HG03108 (cell line): Measurements from ENCODE around the gene UCKL1.
"Not testable (repeated sequence)": the region's sequence is repeated elsewhere in the genome, so short reads cannot be mapped to it uniquely, and the experiment has no call there.

Experiments
- ATAC-seq: cut with Tn5 transposase; IDR thresholded peaks from one replicate; pipeline ENCODE4 v1.9.1; 2021; ENCODE audit warnings: moderate library complexity; ENCODE audit not compliant: unreplicated experiment

UCKL1 gene

DNA sequence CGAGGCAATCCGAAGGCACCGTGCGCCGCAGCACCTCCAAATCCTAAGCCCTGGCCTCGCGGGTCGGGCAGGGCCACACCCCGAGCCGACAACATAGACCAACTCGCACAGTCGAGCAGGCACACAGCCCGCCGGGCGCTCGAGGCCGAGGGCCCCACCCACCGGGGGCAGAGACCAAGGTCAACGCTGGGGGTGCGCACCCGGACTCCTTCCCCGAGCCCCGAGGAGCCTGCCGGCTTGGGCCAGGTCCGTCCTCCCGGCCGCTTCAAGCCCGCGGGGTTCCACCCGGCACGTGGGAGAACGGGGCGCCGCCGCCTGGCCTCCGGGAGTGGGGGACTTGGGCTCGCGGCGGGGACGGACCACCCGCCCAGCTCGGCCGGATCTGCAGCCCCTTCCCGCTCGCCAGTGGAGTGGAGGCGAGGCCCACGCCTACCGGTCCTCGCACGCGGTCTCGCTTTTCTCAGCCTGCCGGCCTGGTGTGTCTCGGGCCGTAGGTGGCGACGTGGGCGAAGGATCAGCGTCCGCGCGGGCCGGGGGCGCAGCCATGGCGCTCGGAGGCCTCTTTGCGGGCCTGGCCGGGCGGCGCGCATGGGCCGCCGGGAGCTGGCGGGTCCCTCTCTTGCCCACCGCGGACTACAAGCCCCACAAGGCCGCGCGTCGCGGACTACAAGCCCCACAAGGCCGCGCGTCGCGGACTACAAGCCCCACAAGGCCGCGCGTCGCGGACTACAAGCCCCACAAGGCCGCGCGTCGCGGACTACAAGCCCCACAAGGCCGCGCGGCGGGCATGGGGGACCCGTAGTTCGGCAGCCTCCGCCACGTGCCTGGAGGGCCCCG, at the start of gene UCKL1:
TSS of gene UCKL1 (minus strand) at position 590 of the 837 bp plus-strand sequence. CDS start at position 546, 44 bp downstream.
- peak; percentile 69 for ATAC-seq

DNA sequence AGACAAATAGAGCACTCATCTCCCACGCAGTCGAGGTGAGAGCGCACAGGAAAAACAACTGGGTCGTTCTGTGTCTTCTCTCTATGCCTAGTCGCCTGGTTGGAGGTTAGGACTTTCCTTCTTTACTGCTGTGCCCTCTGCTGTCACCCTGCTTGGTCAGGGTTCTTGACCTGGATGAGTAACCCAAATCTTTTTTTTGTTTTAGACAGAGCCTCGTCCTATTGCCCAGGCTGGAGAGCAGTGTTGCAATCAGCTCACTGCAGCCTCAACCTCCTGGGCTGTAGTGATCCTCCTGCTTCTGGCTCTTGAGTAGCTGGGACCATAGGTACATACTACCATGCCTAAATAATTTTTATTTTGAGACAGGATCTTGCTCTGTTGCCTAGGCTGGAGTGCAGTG, 49.2 kb upstream of the UCKL1 start:
- no peak for ATAC-seq

DNA sequence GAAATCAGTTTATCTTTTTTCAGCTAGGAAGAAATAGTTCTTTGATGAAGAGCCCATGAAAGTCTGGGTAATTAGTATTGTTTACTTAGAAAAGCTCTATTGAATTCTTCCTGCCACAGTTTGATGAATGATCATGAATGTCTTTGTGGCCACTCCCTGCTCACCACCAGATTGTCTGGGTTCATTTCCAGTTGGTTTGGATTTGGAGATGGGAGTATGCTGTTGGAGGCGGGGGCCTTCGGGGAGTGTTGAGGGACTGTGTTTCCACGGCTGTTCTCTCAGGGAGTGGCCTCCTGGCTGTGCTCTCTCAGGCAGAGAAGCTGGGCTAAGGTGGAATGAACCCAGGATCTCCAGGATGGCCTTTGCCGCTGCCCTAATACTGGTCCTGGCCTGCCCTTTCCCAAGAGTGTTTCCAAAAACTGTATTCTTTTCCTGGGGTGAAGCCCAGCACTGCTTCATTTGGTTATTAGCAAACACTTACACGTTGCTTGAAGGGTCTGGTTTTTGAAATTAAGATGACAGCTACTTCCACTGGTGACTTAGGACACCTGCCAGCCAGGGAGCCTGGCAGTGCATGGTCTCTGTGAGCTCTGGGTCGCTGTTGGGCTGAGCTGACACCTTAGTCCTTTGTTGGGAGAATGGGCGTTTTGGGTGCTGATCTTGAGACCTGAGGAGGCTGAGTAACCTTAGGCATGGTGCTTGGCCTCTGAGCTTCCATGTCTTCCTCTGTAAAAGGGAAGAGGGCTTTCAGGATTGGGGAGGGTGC, 47.9 kb upstream of the UCKL1 start:
- ATAC-seq: no peak

DNA sequence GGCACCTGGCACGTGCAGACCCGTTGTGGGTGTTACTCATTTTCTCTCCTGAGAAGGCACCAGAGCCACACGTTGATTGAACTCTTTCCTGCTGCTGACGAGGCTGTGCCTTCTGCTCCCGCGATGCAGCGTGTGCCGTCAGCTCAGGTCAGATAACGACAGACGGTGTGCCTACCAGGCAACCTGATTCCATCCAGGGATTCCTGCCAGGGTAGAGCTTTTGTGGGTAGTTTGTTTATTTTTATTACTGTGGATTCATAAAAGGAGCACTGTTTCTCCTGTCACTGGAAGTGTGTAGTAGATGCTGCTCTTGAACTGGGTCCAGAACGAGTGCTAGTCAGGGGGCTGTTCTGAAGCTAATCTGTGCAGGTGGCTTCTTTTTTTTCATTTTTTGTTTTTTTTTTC, 45.4 kb upstream of the UCKL1 start:
- no peak for ATAC-seq

DNA sequence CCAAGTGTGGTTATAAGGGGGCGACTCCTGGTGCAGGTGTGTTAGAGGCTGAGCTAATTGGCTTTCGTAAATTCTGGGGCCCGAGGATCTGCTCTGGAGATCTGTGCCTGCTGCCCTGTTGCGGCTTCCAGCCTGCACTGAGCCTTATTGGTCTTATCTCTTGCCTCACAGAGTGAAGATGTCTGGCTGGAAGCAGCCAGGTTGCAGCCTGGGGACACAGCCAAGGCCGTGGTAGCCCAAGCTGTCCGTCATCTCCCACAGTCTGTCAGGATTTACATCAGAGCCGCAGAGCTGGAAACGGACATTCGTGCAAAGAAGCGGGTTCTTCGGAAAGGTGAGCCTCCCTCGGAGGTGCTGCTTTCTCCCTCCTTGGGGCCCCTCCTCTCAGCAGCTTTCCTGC, 44.7 kb upstream of the UCKL1 start:
- ATAC-seq: no peak

DNA sequence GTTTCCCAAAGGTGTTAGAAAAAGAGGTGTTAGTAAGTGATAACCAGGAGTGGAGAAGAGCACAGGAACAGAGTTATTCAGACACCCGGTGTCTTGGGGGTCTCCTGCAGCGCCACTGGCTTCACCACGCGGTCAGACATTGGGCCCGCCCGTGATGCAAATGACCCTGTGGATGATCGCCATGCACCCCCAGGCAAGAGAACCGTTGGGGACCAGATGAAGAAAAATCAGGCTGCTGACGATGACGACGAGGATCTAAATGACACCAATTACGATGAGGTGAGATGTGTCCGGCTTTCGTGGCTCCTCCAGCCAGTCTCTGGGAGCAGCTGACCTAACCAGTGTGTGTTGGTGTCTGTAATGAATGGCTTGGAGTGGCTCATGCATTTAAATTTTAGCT, 26.7 kb upstream of the UCKL1 start:
- ATAC-seq: no peak

DNA sequence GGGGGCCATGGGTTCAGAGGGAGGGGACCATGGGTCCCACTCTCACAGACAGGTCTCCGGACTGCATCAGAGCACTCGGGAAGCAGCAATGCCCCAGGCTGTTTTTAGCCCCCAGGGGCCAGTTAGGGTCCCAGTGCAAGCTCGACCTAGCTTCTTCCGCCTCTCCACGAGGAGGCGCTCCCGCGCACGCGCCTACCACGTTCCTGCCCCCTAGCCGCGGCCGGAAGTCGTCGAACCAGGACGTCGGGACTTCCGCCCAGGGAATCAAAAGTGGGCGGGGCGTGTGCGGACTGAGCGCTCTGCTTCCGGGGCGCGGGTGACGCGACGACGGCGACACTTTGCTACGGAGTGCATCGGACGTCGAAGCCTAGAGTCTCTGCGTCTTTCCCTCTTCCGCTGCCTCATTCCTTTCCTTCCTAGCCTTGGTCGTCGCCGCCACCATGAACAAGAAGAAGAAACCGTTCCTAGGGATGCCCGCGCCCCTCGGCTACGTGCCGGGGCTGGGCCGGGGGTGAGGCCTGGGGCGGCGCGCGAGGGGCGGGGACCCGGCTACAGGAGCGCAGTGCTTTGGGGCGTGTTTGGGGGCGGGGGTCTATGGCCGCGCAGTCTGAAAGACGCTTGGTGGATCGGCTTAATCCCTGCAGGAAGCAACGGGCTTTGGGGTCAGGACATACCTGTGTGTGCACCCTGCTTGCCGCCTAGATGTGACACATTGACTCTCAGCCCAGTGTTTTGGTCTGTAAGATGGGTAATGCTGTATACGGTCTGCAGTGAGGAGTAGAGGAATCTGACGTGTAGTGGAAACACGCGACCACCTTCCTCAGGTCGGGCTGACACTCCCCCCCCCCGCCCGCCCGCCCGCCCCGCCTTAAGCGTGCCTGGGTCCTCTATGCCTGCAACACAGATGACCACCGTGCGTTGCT, 24.9 kb upstream of the UCKL1 start, which contains the start of gene PRPF6:
TSS of gene PRPF6 (plus strand) at position 327 of the 923 bp plus-strand sequence. CDS start at position 441, 114 bp downstream.
- peak; percentile 46 for ATAC-seq

DNA sequence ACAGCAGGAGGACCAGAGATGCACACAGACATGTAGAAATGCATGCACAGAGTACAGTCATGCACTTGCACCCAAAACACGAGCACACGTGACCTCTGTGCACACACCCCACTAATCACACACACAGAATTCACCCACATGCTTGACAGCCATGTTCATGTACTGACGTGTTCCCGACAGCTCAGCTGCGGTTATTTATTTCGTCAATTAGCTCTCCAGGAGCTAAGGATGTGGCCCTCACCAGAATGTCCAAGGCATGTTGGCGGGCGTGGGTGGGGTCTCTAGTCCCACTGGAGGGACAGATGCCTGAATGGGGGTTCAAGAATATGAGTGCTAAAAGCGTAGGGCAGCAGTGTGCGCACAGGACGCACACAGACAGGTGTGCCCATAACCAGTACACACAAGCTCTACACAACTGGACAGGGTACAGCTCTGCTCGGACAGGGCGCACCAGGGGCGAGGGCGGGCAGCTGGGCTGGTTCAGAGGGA, 24.1 kb upstream of the UCKL1 start:
- ATAC-seq: no peak

DNA sequence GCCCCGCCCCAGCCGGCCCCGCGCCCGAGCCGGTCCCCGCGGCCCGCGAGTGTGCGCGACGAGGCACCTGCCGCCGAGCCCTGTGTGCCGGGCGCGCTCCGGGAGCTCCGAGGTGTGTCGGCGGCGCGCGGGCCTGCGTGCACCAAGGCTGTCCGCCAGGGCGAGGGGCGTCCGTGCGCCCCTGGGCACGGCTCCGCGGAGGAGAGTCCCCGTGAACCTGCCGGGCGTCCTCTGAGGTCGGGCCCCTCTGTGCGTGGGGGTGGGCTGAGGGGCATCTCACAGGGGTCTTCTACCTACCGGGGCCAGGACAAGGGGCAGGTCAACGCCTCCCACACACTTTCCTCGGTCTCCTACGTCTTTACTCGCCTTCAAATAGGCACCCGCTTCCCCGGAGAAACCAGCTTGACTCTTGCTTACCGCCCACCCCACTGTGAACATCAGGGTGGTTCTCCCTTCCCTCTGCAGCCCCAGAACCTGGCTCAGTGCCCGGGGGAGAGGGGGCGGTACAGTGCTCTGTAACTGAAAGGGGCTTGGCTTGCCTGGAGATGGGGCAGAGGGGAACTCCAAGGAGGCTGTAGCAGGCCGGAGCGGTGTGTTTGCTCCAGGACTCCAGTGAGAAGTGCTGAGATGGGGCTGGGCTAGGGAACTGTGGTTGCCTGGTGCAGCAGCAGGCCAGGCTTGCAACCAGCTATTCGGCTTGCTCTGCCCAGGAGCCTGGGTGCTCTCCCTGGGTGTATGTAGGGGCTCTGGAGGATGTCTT, 23.5 kb upstream of the UCKL1 start, which contains the start of gene SAMD10:
TSS of gene SAMD10 (minus strand) at position 86 of the 760 bp plus-strand sequence. CDS start 175 bp downstream, outside the sequence.
- no peak for ATAC-seq

DNA sequence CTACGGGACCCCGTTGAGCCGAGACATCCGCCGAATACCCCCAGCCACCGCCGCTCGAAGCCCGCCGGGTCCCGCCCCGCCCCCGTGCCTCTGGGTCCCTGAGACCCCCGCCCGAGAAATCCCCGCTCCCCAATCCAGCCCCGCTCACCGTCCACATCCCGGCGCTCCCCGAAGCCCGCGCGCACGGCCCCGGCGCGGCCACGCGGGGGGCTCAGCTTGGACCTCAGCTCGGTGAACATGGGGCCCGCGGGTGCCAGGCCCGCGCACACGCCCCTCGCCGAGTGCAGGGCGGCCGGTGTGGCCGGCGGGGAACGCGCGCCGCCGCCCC, 23.0 kb upstream of the UCKL1 start:
- no peak for ATAC-seq

DNA sequence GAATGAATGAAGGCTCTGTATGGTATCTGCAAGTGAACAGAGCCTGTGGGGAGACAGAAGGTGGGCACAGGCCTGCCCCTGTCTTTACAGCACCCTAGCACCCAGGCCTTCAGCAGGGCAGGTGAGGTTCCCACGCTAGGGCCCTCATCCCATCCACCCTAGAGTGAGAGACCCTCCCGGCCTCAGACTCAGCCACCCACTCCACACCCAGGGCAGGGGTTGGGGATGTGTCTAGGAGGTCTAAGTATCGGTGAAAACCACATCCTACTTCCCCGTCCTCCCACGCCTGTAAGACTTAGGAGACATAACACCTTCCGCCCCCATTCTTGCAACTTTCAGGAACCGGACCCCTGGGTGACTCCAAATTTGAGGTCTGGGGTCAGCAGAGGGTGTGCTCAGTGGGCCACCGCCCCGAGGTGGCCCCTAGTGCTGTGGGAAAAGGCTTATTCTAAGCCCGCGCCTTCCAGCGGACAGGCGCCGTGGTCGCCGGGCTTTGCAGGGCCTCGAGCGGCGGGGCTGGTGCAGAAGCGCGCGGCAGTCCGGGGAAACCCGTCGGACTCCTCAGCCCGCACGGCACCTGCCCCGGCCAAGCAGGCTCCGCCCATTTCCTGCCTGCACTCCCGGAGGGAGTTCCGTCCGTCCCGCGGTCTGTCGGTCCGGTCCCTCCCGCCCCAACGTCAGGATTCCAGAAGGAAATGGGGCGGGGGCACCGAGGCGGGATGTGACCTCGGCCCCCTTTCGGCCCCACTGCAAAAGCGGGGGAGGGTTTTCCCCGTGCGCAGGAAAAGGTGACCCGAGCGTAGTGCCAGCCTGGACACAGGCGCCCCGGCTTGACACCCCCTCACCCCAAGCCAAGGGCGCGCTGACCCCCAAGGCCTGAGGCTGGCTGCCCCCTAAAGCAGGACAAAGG, 22.4 kb upstream of the UCKL1 start:
- ATAC-seq: peak; percentile 34

DNA sequence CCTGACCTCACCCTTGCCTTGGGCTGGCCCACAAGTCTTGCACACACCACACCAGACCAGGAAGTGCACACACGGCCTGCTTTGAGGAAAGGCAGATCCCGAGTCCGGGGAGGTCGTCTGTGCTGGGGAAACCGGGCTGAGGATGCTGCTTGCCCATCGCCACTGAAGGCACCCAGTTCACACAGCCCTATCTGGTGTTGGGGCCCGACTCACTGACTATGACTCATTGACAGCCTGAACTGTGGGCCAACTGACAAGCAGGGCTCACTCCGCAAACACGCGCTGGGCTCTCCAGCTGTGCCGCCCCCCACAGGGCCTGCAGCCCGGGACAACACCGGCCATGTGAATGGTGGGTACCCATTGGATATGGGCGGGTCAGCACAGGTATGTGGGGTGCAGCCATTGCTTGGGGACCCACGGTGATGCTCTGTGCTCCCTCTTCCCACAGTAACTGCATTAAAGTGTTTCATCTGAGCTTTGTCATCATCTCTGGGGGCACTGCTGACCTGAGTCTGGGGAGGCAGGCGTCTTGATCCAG, 21.6 kb upstream of the UCKL1 start:
- no peak for ATAC-seq

DNA sequence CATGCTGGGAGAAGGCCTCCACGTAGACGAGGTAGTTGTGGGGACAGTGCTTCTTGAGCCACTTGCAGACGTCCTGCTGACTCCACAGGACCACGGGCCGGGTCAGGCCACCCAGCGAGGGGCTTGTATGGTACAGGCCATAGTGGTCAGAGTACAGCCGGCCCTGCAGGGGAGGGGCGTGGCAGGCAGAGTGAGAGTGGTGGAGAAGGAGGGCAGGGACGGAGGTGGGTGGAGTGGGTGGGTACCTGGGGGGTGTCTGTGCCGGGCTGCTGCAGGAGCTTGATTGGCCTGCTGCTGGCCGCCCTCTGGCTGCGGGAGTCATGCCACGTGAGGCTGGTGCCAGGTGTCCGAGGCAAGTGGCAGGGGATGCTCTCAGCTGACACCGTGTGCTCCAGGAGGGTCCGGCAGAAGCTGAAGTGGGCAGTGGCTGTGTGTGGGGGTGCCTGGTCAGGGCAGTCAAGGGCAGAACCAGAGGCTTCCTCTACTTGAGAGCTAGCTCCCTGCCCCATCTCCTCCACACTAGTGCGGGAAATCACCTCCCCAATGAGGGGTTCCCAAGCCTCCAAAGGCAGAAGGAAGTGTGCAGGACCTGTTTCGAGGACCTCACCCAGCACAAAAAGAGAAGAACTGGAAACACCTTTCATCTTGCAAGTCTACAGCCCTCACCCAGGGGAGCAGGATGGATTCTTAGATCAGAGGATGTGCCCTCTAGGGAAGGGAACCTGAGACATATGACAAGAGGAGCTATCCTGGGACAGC, 20.9 kb upstream of the UCKL1 start:
- no peak for ATAC-seq

DNA sequence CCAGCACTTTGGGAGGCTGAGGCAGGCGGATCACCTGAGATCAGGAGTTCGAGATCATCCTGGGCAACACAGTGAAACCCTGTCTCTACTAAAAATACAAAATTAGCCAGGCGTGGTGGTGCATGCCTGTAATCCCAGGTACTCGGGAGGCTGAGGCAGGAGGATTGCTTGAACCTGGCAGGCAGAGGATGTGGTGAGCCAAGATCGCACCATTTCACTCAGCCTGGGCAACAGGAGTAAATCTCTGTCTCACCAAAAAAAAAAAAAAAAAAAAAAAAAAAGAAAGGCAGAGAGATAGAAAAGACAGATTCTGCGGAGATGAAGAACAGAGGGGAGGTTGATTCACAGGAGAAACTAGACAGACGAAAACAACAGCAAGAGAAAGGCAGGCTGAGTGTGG, 20.3 kb upstream of the UCKL1 start:
- not testable (repeated sequence) for ATAC-seq

DNA sequence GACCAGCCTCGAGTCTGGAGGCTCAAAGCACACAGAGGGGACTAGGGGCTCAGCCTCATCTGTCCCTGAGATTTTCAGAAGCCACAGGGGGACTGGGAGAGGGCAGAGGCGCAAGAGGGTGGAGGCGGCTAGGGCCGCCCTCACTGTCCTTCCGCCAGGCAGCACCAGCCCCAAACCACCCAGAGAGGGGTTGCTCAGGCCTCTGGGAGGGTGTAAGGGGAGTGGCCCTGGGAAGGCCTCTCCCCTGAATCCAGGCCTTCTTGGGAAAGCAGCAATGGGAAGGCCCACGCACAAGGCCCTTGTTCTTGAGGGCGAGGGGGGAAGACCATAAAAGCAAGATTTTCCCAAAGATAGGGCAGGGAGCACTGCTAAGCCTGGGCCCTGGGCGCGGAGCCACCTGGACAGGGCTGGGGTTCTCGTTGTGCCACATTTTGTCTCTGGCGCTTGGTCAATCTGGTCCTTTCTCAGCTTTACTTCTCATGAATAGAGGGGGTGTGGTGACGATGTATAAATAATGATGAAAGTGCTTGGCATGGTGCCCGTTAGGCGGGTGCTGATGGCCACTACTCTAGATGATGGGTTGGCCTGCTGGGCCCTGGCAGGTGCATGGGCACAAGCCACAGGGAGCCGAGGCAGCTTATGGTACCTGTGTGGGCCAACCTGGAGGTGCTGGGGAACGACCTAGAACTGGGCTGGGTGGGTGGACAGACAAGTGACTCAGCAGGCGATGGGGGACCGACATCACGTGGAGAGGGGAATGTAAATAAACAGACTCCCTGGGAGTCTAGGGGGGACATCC, 18.4 kb upstream of the UCKL1 start:
- ATAC-seq: no peak

DNA sequence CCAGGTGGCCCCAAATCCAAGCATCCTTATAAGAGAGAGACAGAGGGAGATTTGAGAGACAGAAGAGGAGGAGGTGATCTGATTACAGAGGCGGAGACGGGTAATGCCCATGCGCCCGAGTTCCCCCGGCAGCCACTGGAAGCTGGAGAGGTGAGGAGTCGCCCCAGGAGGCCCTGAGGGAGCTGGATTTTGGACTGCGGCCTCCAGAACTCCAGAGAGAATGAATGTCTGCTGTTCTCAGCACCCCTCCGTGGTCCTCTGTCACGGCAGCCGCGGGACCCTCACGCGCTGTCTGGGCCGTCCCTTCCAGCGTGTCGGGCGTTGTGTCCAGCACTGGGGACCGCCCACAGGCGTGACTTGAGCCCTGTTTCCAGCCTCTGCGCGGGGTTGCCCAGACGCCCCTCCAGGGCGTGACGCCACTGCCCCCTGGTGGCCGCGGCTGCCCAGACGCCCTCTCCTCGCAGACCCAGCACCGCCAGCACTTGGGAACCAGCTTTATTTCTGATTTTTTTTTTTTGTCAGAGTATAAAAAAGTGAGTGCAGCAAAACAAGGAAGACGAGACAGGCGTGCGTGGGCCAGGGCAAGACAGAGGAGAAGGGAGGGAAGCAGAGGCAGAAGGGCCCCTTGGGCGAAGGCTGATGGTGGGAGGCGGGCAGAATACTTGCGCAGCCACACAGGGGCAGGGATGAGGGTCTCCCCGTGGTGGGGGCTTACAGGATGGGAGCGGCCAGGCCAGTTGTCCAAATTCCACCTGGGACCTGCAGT, 17.6 kb upstream of the UCKL1 start:
- no peak for ATAC-seq

DNA sequence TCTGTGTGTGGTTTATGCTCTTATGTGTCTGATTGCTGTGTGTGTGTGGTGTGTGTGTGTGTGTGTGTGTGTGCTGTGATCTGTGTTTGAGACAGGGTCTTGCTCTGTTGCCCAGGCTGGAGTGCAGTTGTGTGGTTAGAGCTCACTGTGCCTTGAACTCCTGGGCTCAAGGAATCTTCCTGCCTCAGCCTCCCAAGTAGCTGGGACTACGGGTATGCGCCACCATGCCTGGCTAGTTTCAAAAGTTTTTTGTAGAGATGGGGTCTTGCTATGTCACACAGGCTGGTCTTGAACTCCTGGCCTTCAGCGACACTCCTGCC, 16.9 kb upstream of the UCKL1 start:
- ATAC-seq: no peak
